BE2C (cell line): ENCODE results near the gene PGGT1B.

ENCODE experiments used
- DNase-seq: peaks from one replicate; pipeline ENCODE4 v3.0.0-alpha.2; 2020
- H3K27me3 ChIP-seq: fragments of 250-450 bp; sonication (Bioruptor Pico); 2 replicates; pipeline ENCODE4 v1.5.1; 2020; ENCODE audit warnings: mild to moderate bottlenecking
- H3K36me3 ChIP-seq: fragments of 250-450 bp; sonication (Bioruptor Pico); 2 replicates; pipeline ENCODE4 v1.5.1; 2020; ENCODE audit warnings: mild to moderate bottlenecking
- H3K4me1 ChIP-seq: fragments of 250-450 bp; sonication (Bioruptor Pico); 2 replicates; pipeline ENCODE4 v1.5.1; 2020
- H3K4me3 ChIP-seq: 2 replicates; pipeline ENCODE4 v1.5.1; 2011; ENCODE audit warnings: low read depth, low read length
- H3K9me3 ChIP-seq: fragments of 250-450 bp; sonication (Bioruptor Pico); 2 replicates; pipeline ENCODE4 v1.5.1; 2020
- CTCF ChIP-seq: IDR thresholded peaks from 2 replicates; pipeline ENCODE4 v1.5.1; 2012; ENCODE audit warnings: mild to moderate bottlenecking, low read depth, low read length

PGGT1B gene

GRCh38 chr5:115186794-115187193, 75.9 kb downstream of the PGGT1B start:
- DNase-seq: no peak
- Histone ChIP-seq H3K4me3 (no peak overlapping the region), H3K27me3 (0 out of 2 replicates have a peak, but pooled peaks cover under 1% of the 10 kb centered on the region), H3K9me3 (no peaks in the 10 kb centered on the region), H3K36me3 (no peaks in the 10 kb centered on the region), H3K4me1 (no peaks in the 10 kb centered on the region)
- TF ChIP-seq CTCF: no peak

- Histone ChIP-seq H3K36me3 (no peaks in the 10 kb centered on the region), H3K4me3 (no peak overlapping the region), H3K27me3 (0 out of 2 replicates have a peak, but pooled peaks cover 6% of the 10 kb centered on the region), H3K9me3 (no peaks in the 10 kb centered on the region), H3K4me1 (no peaks in the 10 kb centered on the region)
- no peak for TF ChIP-seq CTCF
- DNase-seq: no peak
Observed at GRCh38 chr5:115184770-115185169, 77.9 kb downstream of the PGGT1B start.

GRCh38 chr5:115181757-115182156, 80.9 kb downstream of the PGGT1B start:
- no peak for DNase-seq
- H3K36me3 ChIP-seq: no peaks in the 10 kb centered on the region
- TF ChIP-seq CTCF: no peak
- H3K27me3 ChIP-seq: 0 out of 2 replicates have a peak, but pooled peaks cover 6% of the 10 kb centered on the region
- no peak overlapping the region for H3K4me3 ChIP-seq
- H3K4me1 ChIP-seq: no peaks in the 10 kb centered on the region
- no peaks in the 10 kb centered on the region for H3K9me3 ChIP-seq

GRCh38 chr5:115180165-115180709, 82.4 kb downstream of the PGGT1B start:
- peak overlapping the region; percentile 67 for H3K4me3 ChIP-seq
- peak; percentile 72 for DNase-seq
- no peak for TF ChIP-seq CTCF
- H3K9me3 ChIP-seq: no peaks in the 10 kb centered on the region
- no peaks in the 10 kb centered on the region for H3K4me1 ChIP-seq
- H3K36me3 ChIP-seq: no peaks in the 10 kb centered on the region
- H3K27me3 ChIP-seq: 0 out of 2 replicates have a peak, but pooled peaks cover 6% of the 10 kb centered on the region

- Histone ChIP-seq H3K4me1 (no peaks in the 10 kb centered on the region), H3K27me3 (0 out of 2 replicates have a peak, but pooled peaks cover 6% of the 10 kb centered on the region), H3K4me3 (peak overlapping the region; percentile 67), H3K9me3 (no peaks in the 10 kb centered on the region), H3K36me3 (no peaks in the 10 kb centered on the region)
- no peak for TF ChIP-seq CTCF
- peak; percentile 7 for DNase-seq
Observed at GRCh38 chr5:115179394-115180164, 83.1 kb downstream of the PGGT1B start.

GRCh38 chr5:115179030-115179393, 83.7 kb downstream of the PGGT1B start:
- Histone ChIP-seq H3K27me3 (0 out of 2 replicates have a peak, but pooled peaks cover 6% of the 10 kb centered on the region), H3K9me3 (no peaks in the 10 kb centered on the region), H3K36me3 (no peaks in the 10 kb centered on the region), H3K4me1 (no peaks in the 10 kb centered on the region), H3K4me3 (no peak overlapping the region)
- DNase-seq: no peak
- no peak for TF ChIP-seq CTCF
